NCI-H345 (cell line): ENCODE measurements around the gene SUPT5H.

Source experiments
- DNase-seq: peaks from one replicate; lab custom pipeline; 2025; lab: John Stamatoyannopoulos, UW

Gene SUPT5H

DNA sequence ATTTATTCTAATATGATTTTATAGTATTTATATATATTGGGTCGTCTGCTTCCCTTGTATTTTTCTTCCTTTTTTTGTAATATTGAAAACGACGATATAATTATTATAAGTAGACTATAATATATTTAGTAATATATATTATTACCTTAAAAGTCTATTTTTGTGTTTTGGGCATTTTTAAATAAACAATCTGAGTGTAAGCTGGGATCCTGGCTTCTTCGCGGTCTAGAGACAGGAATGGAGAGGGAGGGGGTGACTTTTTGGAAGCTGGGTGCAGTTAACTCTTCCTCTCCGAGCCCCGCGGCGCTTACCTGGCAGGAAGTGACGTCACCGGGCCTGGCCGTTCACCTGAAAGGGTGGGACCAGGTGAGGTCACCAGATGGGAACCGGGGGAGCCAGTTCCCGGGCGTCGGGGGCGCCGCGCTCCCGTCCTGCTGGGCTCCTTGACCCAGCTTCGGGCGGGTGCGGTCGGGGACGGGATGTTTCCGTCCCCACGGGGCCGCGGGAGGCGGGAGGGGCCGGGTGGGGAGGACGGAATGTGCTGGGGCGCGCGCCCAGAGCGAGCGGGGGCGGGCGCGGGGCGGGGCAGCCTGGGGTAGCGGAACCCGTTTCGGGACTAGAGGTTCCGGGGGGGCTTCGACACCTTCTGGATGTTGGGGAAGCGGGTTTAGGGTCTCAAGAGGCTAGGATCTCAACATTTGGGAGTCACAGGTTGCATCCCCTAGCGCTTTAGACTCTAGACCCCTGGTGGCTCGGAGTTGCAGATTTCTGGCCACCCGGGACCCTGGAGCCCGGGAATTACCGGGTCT is 36.0 kb upstream of the SUPT5H start:
- DNase-seq: peak; percentile 100

DNA sequence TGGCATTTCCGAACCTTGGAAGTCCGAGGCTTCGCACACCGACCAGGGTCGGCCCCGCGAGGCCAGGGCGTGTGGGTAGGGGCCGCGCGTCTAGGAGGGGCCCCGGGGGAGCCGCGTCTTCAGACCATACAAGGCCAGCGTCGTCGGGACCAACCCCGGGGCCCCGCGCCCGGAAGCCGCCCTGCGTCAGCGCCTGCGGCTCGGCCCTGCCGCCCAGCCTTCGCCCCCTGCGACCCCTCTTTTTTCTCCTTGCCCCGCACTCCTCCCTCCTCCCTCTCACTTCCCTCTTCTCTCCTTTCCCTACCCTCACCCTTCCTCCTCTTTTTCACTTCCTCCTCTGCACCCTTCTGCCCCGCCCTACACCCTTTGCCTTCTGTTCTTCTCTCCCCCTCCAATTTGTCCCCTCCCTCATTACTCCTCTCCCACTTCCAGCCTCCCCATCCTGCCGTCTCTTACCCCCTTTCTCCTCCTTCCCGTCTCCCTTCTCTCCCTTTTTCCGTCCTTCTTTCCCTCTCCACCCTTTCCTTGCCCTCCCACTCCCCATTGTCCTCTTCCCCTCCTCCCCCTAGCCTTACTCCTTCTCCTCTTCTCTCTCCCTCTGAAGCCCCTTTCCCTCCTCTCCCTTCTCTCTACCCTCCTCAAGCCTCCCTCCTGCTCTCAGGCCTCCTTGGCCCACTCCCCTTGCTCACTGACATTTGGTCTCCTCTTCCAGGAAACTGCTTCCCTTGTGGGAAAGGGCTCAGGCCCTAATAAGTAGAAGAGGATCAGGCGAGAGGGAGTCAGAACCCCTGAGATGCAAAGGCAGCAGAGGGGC is 35.2 kb upstream of the SUPT5H start:
- peak; percentile 72 for DNase-seq

DNA sequence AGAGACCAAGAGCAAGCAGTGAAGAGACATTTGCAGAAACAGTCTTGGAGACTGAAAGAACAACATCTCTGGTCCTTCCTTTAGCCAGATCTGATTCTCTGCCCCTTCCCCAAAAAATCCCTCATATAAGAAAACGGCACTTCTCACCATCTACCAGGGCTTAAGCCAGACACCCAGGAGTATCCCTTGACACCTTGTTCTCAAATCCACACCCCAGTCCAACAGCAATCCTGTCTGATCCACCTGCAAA is 34.6 kb upstream of the SUPT5H start:
- no peak for DNase-seq

DNA sequence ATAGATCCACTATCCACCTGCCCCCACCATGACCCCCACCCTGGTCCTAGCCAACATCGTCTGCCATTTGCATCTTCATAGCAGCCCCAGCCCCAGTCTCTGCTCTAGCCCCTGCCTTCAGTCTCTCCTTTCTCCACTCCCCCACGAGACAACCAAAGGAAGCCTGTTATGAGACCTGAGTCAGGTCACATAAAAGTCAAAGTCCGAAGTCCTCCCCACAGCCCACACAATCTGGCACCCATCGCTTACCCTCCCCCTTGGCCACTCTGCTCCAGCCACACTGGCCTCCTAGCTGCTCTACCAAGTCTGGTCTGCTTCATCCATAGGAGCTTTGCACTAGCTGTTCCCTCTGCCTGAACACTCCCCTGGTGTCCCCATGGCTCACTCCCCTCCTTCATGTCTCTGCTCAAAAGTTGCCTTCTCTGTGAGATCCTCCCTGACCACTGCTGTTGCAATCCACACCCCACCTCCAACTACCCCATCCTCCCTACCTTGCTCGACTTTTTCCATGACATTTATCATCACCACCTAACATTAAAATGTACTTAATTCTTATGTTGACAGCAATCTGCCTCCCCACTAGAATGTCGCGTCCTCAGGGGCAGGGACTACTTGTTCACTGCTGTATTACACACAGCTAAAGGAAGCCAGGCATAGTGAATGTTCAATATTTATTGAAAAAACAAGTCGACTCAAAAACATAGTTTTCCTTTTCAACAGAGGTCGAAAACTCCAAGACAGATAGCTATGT is 34.1 kb upstream of the SUPT5H start:
- no peak for DNase-seq

DNA sequence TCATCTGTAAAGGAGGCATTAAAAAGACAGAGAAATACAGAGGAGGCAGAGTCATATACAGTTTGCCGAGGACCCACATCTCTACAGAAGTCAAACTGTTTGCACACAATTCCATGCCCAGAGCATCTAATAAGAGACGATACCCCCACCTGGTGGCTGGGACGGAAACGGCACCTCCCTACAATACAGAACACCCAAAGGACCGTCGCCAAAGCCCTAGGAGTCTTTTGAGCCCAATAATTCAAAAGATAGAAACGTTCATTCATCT is 33.6 kb upstream of the SUPT5H start:
- DNase-seq: peak; percentile 96

DNA sequence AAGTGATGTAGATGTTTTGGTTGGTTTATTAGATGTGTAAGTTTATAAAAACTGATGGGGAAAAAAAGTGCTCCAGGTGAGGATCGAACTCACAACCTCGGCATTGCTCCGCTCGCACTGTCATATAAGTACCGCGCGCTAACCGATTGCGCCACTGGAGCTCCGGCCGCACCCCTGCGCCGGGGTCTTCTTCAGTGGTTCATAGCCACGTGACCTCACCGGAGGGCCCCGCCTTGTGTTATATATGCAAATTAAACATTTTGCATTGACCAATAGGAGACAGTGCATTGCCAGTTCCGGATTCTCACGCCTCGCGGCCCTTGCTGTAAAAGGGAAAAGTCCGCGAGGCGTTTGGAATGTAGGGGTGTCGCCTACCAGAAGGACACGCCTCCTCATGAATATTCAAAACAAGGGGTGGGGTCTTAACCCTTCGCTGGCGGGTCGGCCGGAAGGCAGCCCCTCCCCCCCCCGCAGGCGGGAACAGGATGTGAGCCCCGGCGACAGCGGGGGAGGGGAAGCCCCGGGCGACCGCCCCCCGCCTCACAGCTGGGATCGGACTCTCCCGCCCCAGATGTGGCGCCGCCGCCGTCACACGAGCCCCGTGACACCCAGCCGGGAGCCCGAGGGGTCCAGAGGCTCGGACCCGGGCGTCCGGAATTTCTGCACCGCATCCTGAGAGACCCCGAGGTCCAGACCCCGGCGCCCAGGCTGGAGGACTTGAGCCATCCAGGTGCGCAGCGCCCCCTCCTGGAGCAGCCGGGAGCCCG is 33.1 kb upstream of the SUPT5H start, which contains the start of gene PLEKHG2:
Gene PLEKHG2, plus strand, starts transcription at position 570 of the 767 bp plus-strand sequence. CDS start 1,418 bp downstream, outside the sequence.
- peak; percentile 100 for DNase-seq

DNA sequence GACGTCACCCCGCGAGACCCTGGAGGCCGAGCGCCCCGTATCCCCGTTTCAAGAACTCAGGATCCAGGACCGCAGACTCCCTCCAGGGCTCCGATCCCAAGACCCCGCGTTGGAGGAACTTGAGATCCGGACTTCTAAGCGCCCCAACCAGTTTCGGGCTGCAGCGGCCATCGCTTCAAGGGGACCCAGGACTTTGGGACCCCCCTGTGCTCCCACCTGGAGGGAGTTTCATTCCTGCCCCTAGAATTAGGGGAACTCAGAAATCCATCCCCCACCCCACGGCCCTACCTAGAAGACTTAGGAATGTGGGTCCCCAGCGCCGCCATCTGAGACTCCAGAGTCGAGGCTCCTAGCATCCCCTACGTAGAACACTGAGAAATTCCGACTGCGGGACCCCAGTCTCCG is 32.5 kb upstream of the SUPT5H start:
- DNase-seq: no peak

DNA sequence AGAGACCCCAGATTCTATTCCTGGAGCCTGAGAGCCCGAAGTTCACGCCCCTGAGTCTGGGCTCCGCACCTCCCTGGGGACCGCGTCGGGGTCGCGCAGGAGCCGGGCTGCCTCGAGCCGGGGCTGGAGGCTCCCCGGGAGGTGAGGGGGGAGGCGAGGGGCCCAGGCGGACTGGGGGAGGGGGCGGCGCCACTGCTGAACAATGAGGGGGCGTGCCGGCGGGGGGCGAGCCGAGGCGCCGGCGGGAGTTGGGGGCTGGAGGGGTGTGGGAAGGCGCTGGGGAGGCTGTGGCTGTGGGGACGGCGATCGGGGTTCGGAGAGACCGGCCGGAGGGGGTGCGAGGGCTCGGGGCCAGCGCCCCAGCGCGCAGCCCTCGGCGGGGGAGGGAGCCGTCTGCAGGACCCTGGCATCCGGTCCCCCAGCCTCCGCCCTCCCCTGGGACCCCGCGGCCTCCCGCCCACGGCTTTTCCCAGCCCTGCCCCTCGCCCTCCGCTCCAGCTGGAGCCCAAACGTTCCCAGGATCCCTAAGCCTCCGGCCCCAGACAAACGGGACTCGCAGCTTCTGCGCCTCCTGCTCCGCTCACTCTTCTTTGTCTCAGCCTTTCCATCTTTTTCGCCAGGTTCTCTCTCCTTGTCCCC is 32.0 kb upstream of the SUPT5H start:
- peak; percentile 82 for DNase-seq

DNA sequence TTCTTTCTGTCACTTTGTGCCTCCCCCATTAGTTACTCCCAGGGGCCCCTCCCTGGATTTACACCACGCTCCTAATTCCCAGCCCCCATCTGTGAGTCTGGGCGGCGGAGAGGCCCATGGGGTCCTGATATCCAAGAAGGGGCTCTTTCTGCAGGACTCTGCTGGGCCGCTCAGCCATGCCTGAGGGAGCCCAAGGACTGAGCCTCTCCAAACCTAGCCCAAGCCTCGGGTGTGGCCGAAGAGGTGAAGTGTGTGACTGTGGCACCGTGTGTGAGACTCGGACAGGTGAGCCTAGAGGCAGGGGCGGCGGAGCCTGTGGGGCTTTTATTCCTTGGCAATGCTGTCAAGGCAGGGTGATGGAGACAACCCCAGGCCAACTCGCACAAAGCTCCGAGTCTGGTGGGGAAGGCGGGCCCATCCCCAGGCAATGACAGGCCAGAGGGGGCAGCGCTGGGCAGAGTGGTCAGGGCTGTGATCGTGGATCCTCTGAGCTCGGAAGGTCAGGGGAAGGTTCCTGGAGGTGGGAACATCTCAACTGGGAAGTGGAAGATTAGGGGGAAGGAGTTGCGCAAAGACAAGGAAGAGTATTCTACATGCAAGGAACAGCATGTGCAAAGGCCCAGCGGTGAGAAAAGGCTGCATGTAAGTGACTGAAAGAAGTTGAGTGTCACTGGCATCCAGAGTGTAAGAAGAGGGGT is 31.3 kb upstream of the SUPT5H start:
- DNase-seq: peak; percentile 50

DNA sequence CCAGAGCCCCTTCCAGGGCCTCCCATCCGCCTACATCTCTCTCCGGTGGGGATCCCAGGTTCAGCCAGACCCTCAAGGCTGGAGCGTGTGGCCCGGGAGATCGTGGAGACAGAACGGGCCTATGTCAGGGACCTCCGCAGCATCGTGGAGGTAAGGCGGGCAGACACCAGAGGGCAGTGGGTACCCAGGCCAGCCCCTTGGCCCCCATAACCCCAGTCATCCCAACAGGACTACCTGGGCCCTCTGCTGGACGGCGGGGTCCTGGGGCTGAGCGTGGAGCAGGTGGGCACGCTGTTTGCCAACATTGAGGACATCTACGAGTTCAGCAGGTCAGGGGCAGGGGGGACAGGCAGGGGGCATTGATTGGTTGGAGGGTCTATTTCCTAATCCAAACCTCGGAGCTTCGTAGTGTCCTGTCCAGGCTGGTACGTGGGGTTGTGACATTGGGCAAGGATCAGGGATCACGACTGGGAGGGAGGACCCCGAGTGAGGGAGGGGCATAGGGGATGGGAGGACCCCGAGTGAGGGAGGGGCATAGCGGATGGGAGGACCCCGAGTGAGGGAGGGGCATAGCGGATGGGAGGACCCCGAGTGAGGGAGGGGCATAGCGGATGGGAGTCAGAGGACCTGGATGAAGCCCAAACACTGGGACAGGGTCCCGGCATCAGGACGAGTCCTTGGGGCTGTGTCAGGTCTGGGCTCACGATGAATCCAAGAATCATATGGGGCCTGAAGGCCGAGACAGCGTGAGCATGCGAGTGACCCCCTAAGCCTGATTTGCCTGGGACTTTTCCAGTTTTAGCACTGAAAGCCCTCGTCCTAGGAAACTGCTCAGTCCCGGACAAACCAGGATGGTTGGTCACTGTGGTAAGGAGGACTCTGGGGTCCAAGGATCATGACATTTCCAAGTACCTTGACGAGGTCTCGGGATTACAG is 30.0 kb upstream of the SUPT5H start:
- DNase-seq: no peak

DNA sequence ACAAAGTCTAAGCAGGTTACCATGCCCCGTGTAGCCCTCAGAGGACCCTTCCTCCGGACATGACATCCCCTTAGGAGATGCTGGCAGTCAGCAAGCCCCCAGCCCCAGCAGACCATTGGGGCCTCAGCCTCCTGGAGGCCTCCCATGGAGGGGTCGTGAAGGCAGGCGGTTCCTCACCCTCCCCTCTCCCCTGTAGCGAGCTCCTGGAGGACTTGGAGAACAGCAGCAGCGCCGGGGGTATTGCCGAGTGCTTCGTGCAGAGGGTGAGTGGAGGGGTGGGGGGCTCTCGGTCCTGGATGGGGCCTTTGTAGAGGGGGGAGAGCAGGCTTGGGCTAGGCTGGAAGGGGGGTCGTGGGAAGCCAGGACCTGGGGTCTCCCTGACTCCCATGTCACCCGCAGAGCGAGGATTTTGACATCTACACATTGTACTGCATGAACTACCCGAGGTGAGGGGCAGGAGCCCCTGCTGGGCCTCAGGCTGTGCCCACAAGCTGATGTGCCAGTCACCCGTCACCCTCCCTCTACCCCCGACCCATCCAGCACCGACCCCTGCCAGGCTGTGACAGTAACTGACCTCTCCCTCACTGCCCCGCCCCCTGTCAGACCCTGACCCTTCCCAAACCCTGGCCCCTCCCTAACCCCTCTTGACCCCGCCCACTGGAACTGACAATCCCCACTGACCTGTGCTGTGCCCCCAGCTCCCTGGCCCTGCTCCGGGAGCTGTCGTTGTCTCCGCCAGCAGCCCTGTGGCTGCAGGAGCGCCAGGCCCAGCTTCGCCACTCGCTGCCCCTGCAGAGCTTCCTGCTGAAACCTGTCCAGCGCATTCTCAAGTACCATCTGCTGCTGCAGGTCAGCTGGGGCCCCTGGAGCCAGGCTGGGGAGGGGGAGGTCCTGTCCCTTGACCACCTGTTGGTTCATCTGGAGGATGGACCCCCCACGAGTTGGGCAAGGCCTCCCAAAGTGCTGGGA is 28.9 kb upstream of the SUPT5H start:
- no peak for DNase-seq

DNA sequence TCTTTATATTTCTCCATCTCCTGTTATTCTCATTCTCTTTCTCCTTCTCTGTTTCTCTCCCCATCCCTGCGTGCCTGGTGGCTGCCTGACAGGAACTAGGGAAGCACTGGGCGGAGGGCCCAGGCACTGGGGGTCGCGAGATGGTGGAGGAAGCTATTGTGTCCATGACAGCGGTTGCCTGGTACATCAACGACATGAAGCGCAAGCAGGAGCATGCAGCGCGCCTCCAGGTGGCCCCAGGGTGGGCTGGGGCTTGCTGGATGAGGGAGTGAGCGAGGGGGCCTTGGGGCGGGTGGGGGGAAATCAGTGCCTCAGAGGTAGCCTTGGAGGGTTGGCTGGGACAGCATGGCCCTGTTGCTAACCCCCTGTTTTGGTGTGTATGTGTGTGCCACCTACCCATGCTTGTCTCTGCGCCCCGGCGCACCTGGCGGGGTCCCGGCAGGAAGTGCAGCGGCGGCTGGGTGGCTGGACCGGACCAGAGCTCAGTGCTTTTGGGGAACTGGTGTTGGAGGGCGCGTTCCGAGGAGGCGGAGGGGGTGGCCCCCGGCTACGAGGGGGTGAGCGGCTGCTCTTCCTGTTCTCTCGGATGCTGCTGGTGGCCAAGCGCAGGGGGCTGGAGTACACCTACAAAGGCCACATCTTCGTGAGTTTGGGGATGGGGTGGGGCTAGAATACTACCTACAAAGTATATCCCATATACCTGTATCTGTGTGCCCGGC is 27.8 kb upstream of the SUPT5H start:
- no peak for DNase-seq

DNA sequence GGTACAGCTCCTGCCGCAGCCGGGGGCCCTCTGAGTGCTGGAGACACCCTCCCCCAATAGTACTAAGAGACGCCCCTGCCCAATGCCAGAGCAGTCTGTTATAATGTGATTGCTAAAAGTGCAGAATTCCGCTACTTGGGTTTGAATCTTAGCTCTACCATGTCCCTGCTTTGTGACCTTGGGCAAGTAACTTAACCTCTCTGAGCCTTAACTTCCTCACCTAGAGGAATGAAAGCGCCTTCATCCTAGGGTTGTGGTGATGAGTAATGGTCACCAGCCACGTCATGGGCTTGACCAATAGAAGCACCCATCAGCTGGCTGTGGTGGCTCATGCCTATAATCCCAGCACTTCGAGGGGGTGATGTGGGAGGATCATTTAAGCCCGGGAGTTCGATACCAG is 26.4 kb upstream of the SUPT5H start:
- no peak for DNase-seq

DNA sequence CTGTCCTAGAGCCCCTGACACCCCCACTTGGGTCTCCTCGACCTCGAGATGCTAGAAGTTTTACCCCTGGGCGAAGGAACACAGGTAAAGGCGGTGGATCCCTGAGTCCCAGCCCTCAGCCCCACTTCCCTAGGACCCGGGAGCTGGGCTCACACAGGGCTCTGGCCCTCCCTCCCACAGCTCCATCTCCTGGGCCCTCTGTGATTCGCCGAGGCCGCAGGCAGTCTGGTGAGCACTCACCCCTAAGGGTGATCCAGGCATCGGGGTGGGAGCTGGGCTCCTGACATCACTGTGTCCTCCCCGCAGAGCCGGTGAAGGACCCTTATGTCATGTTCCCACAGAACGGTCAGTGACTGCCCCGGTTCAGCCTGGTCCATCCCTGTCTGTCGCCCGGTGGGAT is 24.6 kb upstream of the SUPT5H start:
- no peak for DNase-seq

DNA sequence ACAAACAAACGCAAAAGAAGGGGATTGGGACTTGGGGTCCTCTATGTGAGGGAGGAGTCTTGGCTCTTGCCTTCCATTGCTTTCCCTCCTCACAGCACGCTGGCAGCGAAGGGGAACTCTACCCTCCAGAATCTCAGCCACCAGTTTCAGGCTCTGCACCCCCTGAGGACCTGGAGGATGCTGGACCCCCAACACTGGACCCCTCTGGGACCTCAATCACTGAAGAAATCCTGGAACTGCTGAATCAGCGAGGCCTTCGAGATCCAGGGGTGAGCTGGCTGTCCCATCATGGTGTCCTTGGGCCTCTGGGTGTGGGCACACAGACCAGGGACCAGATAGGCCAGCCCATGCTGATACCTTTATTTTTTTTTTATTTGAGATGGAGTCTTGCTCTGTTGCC is 23.4 kb upstream of the SUPT5H start:
- DNase-seq: no peak

DNA sequence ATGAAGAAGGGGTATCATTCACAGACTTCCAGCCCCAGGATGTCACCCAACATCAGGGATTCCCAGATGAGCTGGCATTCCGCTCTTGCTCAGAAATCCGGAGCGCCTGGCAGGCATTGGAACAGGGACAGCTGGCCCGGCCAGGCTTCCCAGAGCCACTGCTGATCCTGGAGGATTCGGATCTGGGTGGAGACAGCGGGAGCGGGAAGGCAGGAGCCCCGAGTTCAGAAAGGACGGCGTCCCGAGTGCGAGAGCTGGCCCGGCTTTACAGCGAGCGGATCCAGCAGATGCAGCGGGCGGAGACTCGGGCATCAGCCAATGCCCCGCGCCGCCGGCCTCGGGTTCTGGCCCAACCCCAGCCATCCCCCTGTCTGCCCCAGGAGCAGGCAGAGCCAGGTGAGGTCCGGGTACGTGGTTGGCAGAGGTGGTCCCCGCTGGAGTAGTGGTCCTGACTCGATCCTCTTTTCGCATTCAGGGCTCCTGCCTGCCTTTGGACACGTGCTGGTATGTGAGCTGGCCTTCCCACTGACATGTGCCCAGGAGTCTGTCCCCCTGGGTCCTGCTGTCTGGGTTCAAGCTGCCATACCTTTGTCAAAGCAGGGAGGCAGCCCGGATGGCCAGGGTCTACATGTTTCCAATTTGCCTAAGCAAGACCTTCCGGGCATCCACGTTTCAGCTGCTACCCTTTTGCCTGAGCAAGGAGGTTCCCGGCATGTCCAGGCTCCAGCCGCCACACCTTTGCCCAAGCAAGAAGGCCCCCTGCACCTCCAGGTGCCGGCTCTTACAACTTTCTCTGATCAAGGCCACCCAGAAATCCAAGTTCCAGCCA is 21.9 kb upstream of the SUPT5H start:
- no peak for DNase-seq

DNA sequence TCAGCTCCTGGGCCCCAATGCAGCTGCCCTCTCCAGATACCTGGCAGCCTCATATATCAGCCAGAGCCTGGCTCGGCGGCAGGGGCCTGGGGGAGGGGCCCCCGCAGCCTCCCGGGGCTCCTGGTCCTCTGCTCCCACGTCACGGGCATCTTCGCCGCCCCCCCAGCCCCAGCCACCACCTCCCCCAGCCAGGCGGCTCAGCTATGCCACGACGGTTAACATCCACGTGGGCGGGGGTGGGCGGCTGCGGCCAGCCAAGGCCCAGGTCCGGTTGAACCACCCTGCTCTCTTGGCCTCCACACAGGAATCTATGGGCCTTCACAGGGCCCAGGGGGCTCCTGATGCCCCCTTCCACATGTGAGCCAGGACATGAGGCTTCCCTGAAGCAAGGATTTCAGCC is 20.4 kb upstream of the SUPT5H start:
- DNase-seq: no peak
